ENCODE measurements around the gene MYO3A.
"Not testable (repeated sequence)": the region's sequence is repeated elsewhere in the genome, so short reads cannot be mapped to it uniquely, and the experiment has no call there.

The MYO3A gene

GRCh38 chr10:26081459-26081858 lies 147.4 kb downstream of the MYO3A start:
- H3K27ac ChIP-seq, result no peak overlapping the region
- TF ChIP-seq ZFX (IDR thresholded peaks at IDR 0.05) (no peak), CTCF (conservative IDR thresholded peaks at IDR 0.05) (no peak)

DNA sequence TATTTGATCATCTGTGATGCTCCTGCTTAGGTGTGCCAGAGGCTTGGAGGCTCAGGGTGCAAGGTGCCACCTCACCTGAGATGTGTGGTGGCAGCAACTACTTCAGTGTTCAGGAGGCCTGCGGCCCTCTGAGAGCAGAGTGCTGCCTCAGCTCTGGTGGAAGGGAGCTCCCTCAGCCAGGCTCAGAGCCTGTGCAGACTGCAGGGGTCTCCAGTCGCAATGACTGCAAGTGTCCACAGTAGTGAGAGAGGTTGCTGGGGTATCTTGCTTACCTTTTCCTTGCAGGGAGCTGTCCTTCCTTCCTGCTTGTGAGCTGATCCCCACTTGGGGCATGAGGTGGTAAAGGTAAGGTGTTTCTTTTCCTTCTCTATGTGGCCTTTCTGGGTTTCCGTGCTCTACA lies 151.5 kb downstream of the MYO3A start:
- H3K27ac ChIP-seq, result no peak overlapping the region
- TF ChIP-seq ZFX (IDR thresholded peaks at IDR 0.05), result no peak
- TF ChIP-seq CTCF (conservative IDR thresholded peaks at IDR 0.05), result no peak

DNA sequence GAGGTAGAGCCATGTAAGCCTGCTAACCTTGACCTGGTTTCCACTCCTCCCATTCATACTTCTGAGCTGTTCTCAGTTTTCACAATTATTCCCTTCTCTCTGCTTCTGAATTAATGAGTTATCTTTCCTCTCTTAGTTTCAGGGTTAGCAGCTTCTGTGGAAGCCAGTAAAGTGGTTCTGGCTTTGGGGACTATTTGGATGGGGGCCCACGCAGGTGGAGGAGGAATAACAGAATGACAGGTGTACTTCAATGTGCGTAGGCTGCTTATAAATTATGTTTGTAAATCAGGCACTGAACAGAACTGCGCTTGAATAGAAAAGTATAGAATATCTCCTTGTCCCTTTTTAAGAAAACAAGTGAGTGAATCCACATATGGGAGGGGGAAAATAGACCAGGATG lies 153.6 kb downstream of the MYO3A start:
- no peak for TF ChIP-seq ZFX (IDR thresholded peaks at IDR 0.05)
- TF ChIP-seq CTCF (conservative IDR thresholded peaks at IDR 0.05), result no peak
- no peak overlapping the region for H3K27ac ChIP-seq

DNA sequence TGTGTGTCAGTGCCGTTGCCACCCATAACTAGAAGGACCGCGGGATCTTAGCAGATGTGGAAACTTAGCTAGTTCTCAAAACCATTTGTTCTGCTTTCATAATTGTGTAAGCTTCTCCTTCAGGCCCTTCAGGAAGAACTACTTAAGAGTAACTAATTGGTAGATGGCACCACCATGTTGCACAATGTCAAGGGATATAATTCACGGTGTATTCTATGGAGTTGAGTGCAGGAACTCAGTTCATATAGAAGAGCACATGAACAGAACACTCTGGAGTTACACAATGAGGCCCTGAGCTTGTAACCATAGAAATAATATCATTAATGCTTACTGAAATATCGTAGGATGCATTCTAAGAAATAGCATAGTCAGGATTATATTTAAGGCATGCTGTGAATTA lies 156.0 kb downstream of the MYO3A start:
- no peak for TF ChIP-seq ZFX (IDR thresholded peaks at IDR 0.05)
- TF ChIP-seq CTCF (conservative IDR thresholded peaks at IDR 0.05), result no peak
- H3K27ac ChIP-seq, result no peak overlapping the region

- H3K27ac ChIP-seq, result no peak overlapping the region
- TF ChIP-seq CTCF (conservative IDR thresholded peaks at IDR 0.05) (no peak), ZFX (IDR thresholded peaks at IDR 0.05) (no peak)
Measured at GRCh38 chr10:26090762-26091161, 156.7 kb downstream of the MYO3A start.

- no peak overlapping the region for H3K27ac ChIP-seq
- TF ChIP-seq CTCF (conservative IDR thresholded peaks at IDR 0.05) (no peak), ZFX (IDR thresholded peaks at IDR 0.05) (no peak)
Measured at GRCh38 chr10:26093229-26093628, 159.2 kb downstream of the MYO3A start.

GRCh38 chr10:26095781-26096180 lies 161.8 kb downstream of the MYO3A start:
- TF ChIP-seq CTCF (conservative IDR thresholded peaks at IDR 0.05) (no peak), ZFX (IDR thresholded peaks at IDR 0.05) (no peak)
- H3K27ac ChIP-seq, result no peak overlapping the region

DNA sequence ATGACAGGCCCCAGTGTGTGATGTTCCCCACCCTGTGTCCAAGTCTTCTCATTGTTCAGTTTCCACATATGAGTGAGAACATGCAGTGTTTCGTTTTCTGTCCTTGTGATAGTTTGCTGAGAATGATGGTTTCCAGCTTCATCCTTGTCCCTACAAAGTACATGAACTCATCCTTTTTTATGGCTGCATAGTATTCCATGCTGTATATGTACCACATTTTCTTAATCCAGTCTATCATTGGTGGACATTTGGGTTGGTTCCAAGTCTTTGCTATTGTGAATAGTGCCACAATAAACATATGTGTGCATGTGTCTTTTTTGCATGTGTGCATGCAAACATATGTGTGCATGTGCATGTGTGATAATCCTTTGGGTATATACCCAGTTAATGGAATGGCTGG lies 163.5 kb downstream of the MYO3A start:
- H3K27ac ChIP-seq, result not testable (repeated sequence)
